WI38 (cell line): Measurements from ENCODE around the gene TMEM94.

ENCODE experiments used
- H3K4me3 ChIP-seq: 2 replicates; pipeline ENCODE4 v1.5.1; 2011; ENCODE audit warnings: low read depth, mild to moderate bottlenecking, control low read depth, low read length
- CTCF ChIP-seq: IDR thresholded peaks from 2 replicates; pipeline ENCODE4 v1.5.1; 2012; ENCODE audit warnings: low read depth, mild to moderate bottlenecking, control low read depth, low read length

TMEM94 gene

GRCh38 chr17:75509528-75510258, 53.3 kb downstream of the TMEM94 start:
- H3K4me3 ChIP-seq, result no peak overlapping the region
- TF ChIP-seq CTCF, result no peak

GRCh38 chr17:75511270-75511609, 54.8 kb downstream of the TMEM94 start:
- no peak overlapping the region for H3K4me3 ChIP-seq
- no peak for TF ChIP-seq CTCF

- no peak for TF ChIP-seq CTCF
Measured at GRCh38 chr17:75511610-75512575, 55.5 kb downstream of the TMEM94 start.

GRCh38 chr17:75512926-75513640, 56.6 kb downstream of the TMEM94 start:
- no peak for TF ChIP-seq CTCF
- no peak overlapping the region for H3K4me3 ChIP-seq

More at GRCh38 chr17:75511610-75512575, 55.5 kb downstream of the TMEM94 start:
- no peak overlapping the region for H3K4me3 ChIP-seq

- H3K4me3 ChIP-seq, result no peak overlapping the region; the same call in 1 of the 2 replicates
- TF ChIP-seq CTCF, result no peak
Measured at GRCh38 chr17:75513641-75514000, 57.2 kb downstream of the TMEM94 start.

GRCh38 chr17:75514299-75514918, 58.0 kb downstream of the TMEM94 start:
- no peak for TF ChIP-seq CTCF
- peak overlapping the region; percentile 80 for H3K4me3 ChIP-seq
